KMS-11 (cell line): Measurements from ENCODE around the gene CRYBB1.

Source experiments
- H2AFZ ChIP-seq: fragments of 200-600 bp; sonication (generic); 2 replicates; pipeline ENCODE4 v1.6.1; 2016; ENCODE audit warnings: antibody characterized with exemption, mixed run types, low read depth
- H3K27ac ChIP-seq: fragments of 200-600 bp; sonication (generic); 2 replicates; pipeline ENCODE4 v1.6.1; 2016; ENCODE audit warnings: mild to moderate bottlenecking, mixed run types
- H3K27me3 ChIP-seq: fragments of 200-600 bp; sonication (generic); 2 replicates; pipeline ENCODE4 v1.6.1; 2017; ENCODE audit warnings: mild to moderate bottlenecking, low read depth, mixed run types, moderate library complexity; ENCODE audit not compliant: insufficient read depth
- H3K36me3 ChIP-seq: fragments of 200-600 bp; sonication (generic); 2 replicates; pipeline ENCODE4 v1.6.1; 2017; ENCODE audit warnings: mild to moderate bottlenecking, mixed run types; ENCODE audit not compliant: insufficient read depth
- H3K4me1 ChIP-seq: fragments of 200-600 bp; sonication (generic); 2 replicates; pipeline ENCODE4 v1.6.1; 2016; ENCODE audit warnings: mild to moderate bottlenecking, low read depth, mixed run types; ENCODE audit not compliant: poor library complexity, severe bottlenecking
- H3K4me2 ChIP-seq: fragments of 200-600 bp; sonication (generic); 2 replicates; pipeline ENCODE4 v1.7.0; 2016; ENCODE audit warnings: mild to moderate bottlenecking, mixed run types
- H3K4me3 ChIP-seq: fragments of 200-600 bp; sonication (generic); IDR thresholded peaks from 2 replicates; pipeline ENCODE4 v1.6.1; 2017; ENCODE audit warnings: low read depth, low read length, mixed read lengths; ENCODE audit not compliant: insufficient read depth
- H3K79me2 ChIP-seq: fragments of 200-600 bp; sonication (generic); 2 replicates; pipeline ENCODE4 v1.6.1; 2016; ENCODE audit warnings: low read depth, mixed run types; ENCODE audit not compliant: insufficient read depth
- H3K9ac ChIP-seq: fragments of 200-600 bp; sonication (generic); 2 replicates; pipeline ENCODE4 v1.6.1; 2016; ENCODE audit warnings: mild to moderate bottlenecking, mixed run types
- H4K20me1 ChIP-seq: fragments of 200-600 bp; sonication (generic); 2 replicates; pipeline ENCODE4 v1.6.1; 2016; ENCODE audit warnings: mild to moderate bottlenecking, mixed run types; ENCODE audit not compliant: insufficient read depth
- TF ChIP-seq, protein P1 (sequence below): fragments of 200-600 bp; sonication (generic); conservative IDR thresholded peaks from 2 replicates; pipeline ENCODE4 v1.6.1; 2017; ENCODE audit warnings: low read depth, mild to moderate bottlenecking, antibody characterized with exemption, low read length, moderate library complexity, mixed read lengths

Gene CRYBB1

GRCh38 chr22:26618455-26618854 is 628 bp upstream of the CRYBB1 start:
- Histone ChIP-seq H3K79me2 (no peaks in the 10 kb centered on the region), H3K9ac (peak overlapping the region; percentile 10; the same call in 1 of the 2 replicates), H3K4me3 (no peak overlapping the region), H2AFZ (peak overlapping the region; percentile 24; the same call in 1 of the 2 replicates), H3K4me1 (peaks cover 81% of the 10 kb centered on the region), H3K4me2 (peak overlapping the region; percentile 99), H3K36me3 (no peaks in the 10 kb centered on the region), H3K27me3 (no peaks in the 10 kb centered on the region), H3K27ac (peak overlapping the region; percentile 61; the same call in 1 of the 2 replicates), H4K20me1 (no peaks in the 10 kb centered on the region)
- TF ChIP-seq, protein P1, sequence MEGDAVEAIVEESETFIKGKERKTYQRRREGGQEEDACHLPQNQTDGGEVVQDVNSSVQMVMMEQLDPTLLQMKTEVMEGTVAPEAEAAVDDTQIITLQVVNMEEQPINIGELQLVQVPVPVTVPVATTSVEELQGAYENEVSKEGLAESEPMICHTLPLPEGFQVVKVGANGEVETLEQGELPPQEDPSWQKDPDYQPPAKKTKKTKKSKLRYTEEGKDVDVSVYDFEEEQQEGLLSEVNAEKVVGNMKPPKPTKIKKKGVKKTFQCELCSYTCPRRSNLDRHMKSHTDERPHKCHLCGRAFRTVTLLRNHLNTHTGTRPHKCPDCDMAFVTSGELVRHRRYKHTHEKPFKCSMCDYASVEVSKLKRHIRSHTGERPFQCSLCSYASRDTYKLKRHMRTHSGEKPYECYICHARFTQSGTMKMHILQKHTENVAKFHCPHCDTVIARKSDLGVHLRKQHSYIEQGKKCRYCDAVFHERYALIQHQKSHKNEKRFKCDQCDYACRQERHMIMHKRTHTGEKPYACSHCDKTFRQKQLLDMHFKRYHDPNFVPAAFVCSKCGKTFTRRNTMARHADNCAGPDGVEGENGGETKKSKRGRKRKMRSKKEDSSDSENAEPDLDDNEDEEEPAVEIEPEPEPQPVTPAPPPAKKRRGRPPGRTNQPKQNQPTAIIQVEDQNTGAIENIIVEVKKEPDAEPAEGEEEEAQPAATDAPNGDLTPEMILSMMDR, result no peak

DNA sequence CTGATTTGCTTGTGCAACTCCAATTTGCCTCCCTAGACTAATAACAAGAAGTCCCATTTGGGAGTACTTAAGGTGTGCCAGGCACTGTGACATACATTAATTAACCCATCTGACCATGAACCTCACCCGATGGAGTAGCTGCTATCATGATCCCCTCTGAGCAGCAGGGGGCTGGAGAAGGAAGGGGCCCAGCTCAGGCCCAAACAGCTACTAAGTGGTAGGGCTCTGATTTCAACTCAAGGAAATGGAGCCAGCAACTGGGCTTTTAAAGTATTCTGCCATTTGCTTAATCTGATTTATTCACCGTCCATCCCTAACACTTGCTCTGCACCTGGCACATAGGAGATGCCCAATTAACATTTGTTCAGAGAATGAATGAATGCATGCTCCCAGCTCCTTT is 1.2 kb downstream of the CRYBB1 start:
- Histone ChIP-seq H3K79me2 (no peaks in the 10 kb centered on the region), H3K36me3 (no peaks in the 10 kb centered on the region), H3K4me2 (peak overlapping the region; percentile 99; the same call in 1 of the 2 replicates), H3K27ac (peak overlapping the region; percentile 61; the same call in 1 of the 2 replicates), H3K4me3 (no peak overlapping the region), H3K9ac (peak overlapping the region; percentile 10; the same call in 1 of the 2 replicates), H4K20me1 (no peaks in the 10 kb centered on the region), H3K4me1 (peaks cover 95% of the 10 kb centered on the region), H3K27me3 (no peaks in the 10 kb centered on the region), H2AFZ (no peak overlapping the region)
- TF ChIP-seq, protein P1, result no peak

DNA sequence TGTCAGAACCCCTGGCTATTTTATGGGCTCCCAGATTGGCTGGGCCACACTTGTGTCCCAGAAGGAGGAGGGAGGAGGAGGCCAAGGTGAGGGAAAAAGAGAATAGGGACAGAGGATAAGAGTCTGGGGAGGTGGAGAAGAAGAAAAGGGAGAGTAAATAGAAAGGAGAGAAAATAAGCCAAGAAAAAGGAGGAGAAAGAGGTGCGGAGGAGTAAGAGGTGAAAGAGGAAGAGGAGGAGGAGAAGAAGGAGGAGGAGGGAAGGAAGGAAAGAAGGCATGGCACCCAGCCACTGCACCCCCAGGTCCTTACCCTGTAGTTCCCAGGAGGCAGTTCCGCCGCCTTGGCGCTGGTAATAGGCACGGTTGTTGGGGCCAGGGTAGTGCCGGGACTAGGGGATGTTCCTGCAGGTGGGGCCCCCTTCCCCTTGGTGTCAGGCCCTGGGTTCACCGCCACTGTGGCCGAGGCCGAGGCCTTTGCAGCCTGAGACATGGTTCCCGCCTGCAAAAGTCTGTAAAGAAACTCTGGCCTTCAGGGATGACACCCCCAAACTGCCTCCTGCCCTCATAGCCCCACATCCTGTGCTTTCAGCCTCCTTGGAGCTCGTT is 1.9 kb downstream of the CRYBB1 start:
- Histone ChIP-seq H3K4me1 (peaks cover 94% of the 10 kb centered on the region), H3K36me3 (no peaks in the 10 kb centered on the region), H3K4me3 (no peak overlapping the region), H3K9ac (no peak overlapping the region), H3K27me3 (no peaks in the 10 kb centered on the region), H3K4me2 (peak overlapping the region; percentile 99), H4K20me1 (no peaks in the 10 kb centered on the region), H3K79me2 (no peaks in the 10 kb centered on the region), H2AFZ (no peak overlapping the region), H3K27ac (peak overlapping the region; percentile 61)
- TF ChIP-seq, protein P1, result no peak

GRCh38 chr22:26615149-26615548 is 2.7 kb downstream of the CRYBB1 start:
- TF ChIP-seq, protein P1, result no peak
- Histone ChIP-seq H2AFZ (0 out of 2 replicates have a peak overlapping the region, but pooled peaks have one; percentile 14), H3K4me3 (no peak overlapping the region), H3K36me3 (no peaks in the 10 kb centered on the region), H3K4me1 (peaks cover 96% of the 10 kb centered on the region), H3K27ac (peak overlapping the region; percentile 57), H3K79me2 (no peaks in the 10 kb centered on the region), H4K20me1 (no peaks in the 10 kb centered on the region), H3K9ac (no peak overlapping the region), H3K27me3 (no peaks in the 10 kb centered on the region), H3K4me2 (peak overlapping the region; percentile 99)
